Neutrophil (primary cell): ENCODE measurements around the gene CORO2A.
"Not testable (repeated sequence)": the region's sequence is repeated elsewhere in the genome, so short reads cannot be mapped to it uniquely, and the experiment has no call there.

ENCODE experiments used
- H3K27ac ChIP-seq: fragments of 200-600 bp; sonication (generic); 2 replicates; pipeline ENCODE4 v1.5.1; 2016; ENCODE audit warnings: mild to moderate bottlenecking, moderate library complexity
- H3K27me3 ChIP-seq: fragments of 200-600 bp; sonication (generic); 2 replicates; pipeline ENCODE4 v1.6.0; 2016; ENCODE audit warnings: mild to moderate bottlenecking
- H3K36me3 ChIP-seq: fragments of 200-600 bp; sonication (generic); 2 replicates; pipeline ENCODE4 v1.5.1; 2017
- H3K4me1 ChIP-seq, 2 experiments: fragments of 200-600 bp in 1 of 2; sonication (generic) in 1 of 2; 1 replicate in 1 of 2; 2 replicates in 1 of 2; pipeline versions ENCODE4 v1.5.1 to v1.6.1; 2013 to 2016; ENCODE audit warnings: low read depth in 1 of 2, low read length in 1 of 2, mild to moderate bottlenecking in 1 of 2, moderate library complexity in 1 of 2; ENCODE audit not compliant: control insufficient read depth in 1 of 2, insufficient read depth in 1 of 2
- H3K4me3 ChIP-seq, 2 experiments: fragments of 200-600 bp in 1 of 2; sonication (generic) in 1 of 2; 1 replicate in 1 of 2; 2 replicates in 1 of 2; pipeline ENCODE4 v1.5.1; 2013 to 2016; ENCODE audit warnings: low read depth in 1 of 2, low read length in 1 of 2, mild to moderate bottlenecking in 1 of 2, moderate library complexity in 1 of 2
- H3K9me3 ChIP-seq: fragments of 200-600 bp; sonication (generic); 2 replicates; pipeline ENCODE4 v1.5.1; 2016
- TF ChIP-seq, protein P1 (sequence below): fragments of 200-600 bp; sonication (generic); IDR thresholded peaks from 2 replicates; pipeline ENCODE4 v1.5.1; 2016; ENCODE audit warnings: antibody characterized with exemption

The CORO2A gene

DNA sequence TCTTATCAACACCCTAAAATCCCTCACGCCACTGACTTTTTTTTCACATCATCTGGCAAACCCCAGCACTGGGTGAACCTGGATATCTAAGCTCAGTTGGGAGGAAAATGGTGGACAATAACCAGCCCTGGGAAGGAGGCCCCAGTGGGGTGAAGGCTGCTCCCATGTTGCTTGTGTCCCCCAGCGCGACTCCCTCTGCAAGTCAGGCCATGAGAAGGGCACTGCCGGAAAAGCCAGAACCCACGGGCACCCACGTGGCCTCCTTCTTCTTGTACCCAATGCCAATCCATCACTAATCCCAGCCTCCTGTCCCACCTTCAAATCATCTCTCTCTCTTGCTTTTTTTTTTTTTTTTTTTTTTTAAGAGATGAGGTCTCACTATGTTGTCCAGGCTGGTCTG lies 11.4 kb downstream of the CORO2A start:
- Histone ChIP-seq H3K27ac (peak overlapping the region; percentile 80), H3K36me3 (no peaks in the 10 kb centered on the region), H3K9me3 (no peaks in the 10 kb centered on the region), H3K27me3 (no peaks in the 10 kb centered on the region), H3K4me3 (no peak overlapping the region), H3K4me1 (peaks cover 86 to 90% of the 10 kb centered on the region in 2 experiments)
- TF ChIP-seq, protein P1, sequence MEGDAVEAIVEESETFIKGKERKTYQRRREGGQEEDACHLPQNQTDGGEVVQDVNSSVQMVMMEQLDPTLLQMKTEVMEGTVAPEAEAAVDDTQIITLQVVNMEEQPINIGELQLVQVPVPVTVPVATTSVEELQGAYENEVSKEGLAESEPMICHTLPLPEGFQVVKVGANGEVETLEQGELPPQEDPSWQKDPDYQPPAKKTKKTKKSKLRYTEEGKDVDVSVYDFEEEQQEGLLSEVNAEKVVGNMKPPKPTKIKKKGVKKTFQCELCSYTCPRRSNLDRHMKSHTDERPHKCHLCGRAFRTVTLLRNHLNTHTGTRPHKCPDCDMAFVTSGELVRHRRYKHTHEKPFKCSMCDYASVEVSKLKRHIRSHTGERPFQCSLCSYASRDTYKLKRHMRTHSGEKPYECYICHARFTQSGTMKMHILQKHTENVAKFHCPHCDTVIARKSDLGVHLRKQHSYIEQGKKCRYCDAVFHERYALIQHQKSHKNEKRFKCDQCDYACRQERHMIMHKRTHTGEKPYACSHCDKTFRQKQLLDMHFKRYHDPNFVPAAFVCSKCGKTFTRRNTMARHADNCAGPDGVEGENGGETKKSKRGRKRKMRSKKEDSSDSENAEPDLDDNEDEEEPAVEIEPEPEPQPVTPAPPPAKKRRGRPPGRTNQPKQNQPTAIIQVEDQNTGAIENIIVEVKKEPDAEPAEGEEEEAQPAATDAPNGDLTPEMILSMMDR, result no peak

DNA sequence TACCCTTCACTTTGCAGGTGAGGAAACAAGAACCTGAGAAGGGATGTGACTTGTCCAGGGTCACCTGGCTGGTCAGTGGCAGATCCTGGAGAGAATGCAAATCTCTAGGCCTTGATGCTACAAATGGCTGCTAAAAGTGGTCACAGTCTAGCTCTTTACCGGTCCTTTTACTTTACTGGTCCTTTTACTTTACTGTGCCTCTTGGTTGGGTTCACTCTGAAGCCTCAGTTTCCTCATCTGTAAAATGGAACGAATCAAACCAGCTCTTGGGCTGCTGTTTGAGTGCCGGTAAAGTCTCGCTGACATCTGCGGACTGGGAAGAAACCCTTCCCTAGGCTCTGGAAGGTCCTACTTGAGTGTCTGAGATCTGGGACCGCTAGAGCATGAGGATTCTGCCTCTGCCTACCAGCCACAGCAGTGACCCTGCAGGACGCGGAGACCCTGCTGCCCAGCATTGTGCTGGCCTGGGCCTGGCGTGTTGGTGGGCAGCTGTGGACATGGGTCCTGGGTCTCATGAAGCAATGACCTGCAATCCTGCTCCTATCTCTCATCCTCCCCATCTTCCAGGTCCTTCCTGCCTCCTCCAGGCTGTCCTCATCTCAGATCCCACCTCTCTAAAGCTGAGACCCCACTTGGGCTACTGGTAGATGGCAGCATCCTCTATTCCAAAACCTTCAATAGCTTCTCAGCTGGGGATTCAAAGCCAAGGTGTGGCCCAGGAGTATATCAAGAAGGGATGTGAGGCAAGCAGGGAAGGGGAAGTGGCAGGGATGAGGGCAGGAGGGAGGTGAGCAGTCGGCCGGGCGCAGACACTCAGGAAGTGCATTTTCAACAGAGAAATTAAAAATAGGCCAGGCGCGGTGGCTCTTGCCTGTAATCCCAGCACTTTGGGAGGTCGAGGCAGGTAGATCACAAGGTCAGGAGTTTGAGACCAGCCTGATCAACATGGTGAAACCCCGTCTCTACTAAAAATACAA lies 13.3 kb downstream of the CORO2A start:
- peak overlapping the region; percentile 80 for H3K27ac ChIP-seq
- peaks cover 84 to 90% of the 10 kb centered on the region in 2 experiments for H3K4me1 ChIP-seq
- H3K9me3 ChIP-seq, result no peaks in the 10 kb centered on the region
- TF ChIP-seq, protein P1, result no peak
- H3K27me3 ChIP-seq, result no peaks in the 10 kb centered on the region
- peak overlapping the region; percentile 8 to 40 for H3K4me3 ChIP-seq
- H3K36me3 ChIP-seq, result no peaks in the 10 kb centered on the region

DNA sequence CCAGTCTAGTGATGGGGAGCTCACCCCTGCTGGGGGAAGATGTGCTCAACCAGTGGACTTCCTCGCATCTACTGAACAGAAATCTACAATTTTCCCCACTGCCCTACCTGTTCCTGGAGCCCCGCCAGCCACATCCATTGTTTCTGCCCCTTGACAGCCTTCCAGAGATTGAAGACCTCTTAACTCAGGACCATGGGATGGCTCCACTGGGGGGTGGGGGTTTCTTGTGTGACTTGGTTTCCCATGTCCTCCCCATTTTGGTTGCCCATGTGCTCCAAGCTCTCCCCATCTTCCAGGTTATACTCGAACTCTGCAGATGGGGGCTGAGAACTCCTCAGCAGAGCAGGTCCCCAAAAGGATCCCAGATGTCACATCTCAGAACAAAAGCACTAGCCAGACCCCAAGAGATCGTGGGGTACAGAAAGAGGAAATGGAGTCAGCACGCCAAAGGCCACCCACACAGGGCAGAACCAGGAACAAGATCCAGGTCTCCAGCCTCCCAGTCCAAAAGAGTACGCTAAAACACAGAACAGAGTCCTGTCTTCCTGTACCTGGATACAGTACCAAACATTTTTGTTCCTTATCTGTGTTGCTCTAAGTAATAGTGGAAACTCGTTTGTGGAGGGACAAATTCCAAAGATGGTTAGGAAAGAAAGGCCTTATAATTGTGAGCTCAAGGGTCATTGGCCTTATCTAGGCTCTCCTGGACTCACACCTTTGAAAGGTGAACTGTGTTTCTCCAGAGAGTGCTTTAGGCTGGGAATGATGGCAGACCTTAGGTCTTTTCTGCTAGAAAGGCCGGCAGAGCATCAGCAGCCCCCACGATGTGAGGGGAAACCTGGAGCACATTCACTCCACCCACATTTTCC lies 15.8 kb downstream of the CORO2A start:
- TF ChIP-seq, protein P1, result no peak
- peak overlapping the region; percentile 73 for H3K27ac ChIP-seq
- H3K36me3 ChIP-seq, result no peaks in the 10 kb centered on the region
- peaks cover 61 to 68% of the 10 kb centered on the region in 2 experiments for H3K4me1 ChIP-seq
- no peak overlapping the region for H3K4me3 ChIP-seq
- no peaks in the 10 kb centered on the region for H3K9me3 ChIP-seq
- no peaks in the 10 kb centered on the region for H3K27me3 ChIP-seq

DNA sequence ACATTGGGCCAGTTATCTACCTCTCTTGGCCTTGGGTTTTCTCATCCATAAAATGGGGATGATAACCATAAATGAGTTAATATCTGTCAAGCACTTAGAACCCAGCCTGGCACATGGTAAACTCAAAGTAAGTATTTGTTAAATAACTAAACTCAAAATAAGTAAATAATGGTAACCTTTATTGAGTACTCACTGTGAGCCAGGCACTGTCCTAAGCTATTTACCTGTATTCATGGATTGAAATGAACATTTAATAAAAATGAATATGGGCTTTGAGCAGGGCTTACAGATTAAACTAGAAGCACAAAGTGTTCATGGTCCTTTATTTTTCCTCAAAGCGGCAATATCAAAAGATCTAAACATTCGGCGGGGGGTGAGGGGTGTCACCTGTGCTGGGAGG lies 16.7 kb downstream of the CORO2A start:
- Histone ChIP-seq H3K27ac (peak overlapping the region; percentile 73), H3K4me3 (no peak overlapping the region), H3K27me3 (no peaks in the 10 kb centered on the region), H3K9me3 (no peaks in the 10 kb centered on the region), H3K4me1 (peaks cover 52 to 69% of the 10 kb centered on the region in 2 experiments), H3K36me3 (no peaks in the 10 kb centered on the region)
- TF ChIP-seq, protein P1, result no peak

DNA sequence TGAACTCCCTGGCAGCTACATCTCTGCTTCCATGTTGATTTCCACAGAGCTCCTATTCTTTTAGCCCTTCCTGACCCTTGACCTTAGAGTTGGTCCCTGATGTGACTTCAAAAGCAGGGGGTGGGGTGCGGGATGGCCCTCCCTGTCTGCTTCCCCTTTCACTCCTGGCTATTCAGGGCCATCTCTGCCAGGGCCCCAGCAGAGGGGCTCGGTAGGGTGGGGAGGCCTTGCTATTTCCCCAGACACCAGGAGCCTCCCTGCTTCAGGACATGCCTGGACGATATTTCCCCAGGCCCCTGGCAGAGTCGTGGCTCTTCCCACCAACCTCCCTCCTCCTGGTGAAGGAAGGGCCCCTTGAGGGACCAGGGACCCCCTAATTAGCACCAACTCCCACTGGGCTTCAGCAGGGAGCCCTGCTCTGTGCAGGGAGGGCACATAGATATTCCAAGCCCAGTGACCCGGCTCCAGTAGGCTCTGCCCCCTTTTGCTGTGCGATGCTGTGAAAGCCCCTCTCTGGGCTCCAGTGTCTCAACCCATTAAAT lies 17.3 kb downstream of the CORO2A start:
- Histone ChIP-seq H3K27ac (peak overlapping the region; percentile 73), H3K27me3 (no peaks in the 10 kb centered on the region), H3K4me3 (no peak overlapping the region), H3K9me3 (no peaks in the 10 kb centered on the region), H3K4me1 (peaks cover 50 to 69% of the 10 kb centered on the region in 2 experiments), H3K36me3 (no peaks in the 10 kb centered on the region)
- TF ChIP-seq, protein P1, result no peak

DNA sequence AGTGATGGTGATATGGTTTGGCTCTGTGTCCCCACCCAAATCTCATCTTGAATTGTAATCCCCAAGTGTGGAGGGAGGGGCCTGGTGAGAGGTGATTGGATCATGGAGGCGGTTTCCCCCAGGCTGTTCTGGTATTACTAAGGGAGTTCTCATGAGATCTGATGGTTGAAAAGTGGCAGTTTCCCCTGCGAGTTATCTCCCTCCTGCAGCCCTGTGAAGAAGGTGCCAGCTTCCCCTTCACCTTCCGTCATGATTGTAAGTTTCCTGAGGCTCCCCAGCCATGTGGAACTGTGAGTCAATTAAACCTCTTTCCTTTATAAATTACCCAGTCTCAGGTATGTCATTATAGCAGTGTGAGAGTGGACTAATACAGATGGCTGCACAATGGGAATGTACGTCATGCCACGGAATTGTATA lies 17.9 kb downstream of the CORO2A start:
- not testable (repeated sequence) for H3K4me3 ChIP-seq, H3K9me3 ChIP-seq, H3K36me3 ChIP-seq, H3K27me3 ChIP-seq
- Histone ChIP-seq H3K4me1 (peaks cover 50 to 69% of the 10 kb centered on the region in 2 experiments), H3K27ac (peak overlapping the region; percentile 73)
